HG03439 (cell line): ENCODE data around the gene GRID1.
"Not testable (repeated sequence)": the region's sequence is repeated elsewhere in the genome, so short reads cannot be mapped to it uniquely, and the experiment has no call there.

ENCODE experiments used
- ATAC-seq: cut with Tn5 transposase; IDR thresholded peaks from one replicate; pipeline ENCODE4 v1.9.1; 2021; ENCODE audit warnings: mild to moderate bottlenecking, moderate library complexity; ENCODE audit not compliant: unreplicated experiment

Gene GRID1

GRCh38 chr10:85864173-85864549, 502.4 kb downstream of the GRID1 start:
- ATAC-seq, result no peak

- ATAC-seq, result no peak
Observed at GRCh38 chr10:85863301-85864172, 503.1 kb downstream of the GRID1 start.

- ATAC-seq, result no peak
Observed at GRCh38 chr10:85862771-85863170, 503.8 kb downstream of the GRID1 start.

GRCh38 chr10:85861513-85862197, 504.9 kb downstream of the GRID1 start:
- no peak for ATAC-seq

- ATAC-seq, result no peak
Observed at GRCh38 chr10:85859859-85860258, 506.7 kb downstream of the GRID1 start.

- ATAC-seq, result no peak
Observed at GRCh38 chr10:85858776-85859515, 507.6 kb downstream of the GRID1 start.

- ATAC-seq, result no peak
Observed at GRCh38 chr10:85857791-85858190, 508.8 kb downstream of the GRID1 start.

GRCh38 chr10:85857305-85857704, 509.3 kb downstream of the GRID1 start:
- no peak for ATAC-seq

- no peak for ATAC-seq
Observed at GRCh38 chr10:85851934-85852333, 514.7 kb downstream of the GRID1 start.

- ATAC-seq, result no peak
Observed at GRCh38 chr10:85851325-85851724, 515.3 kb downstream of the GRID1 start.

- ATAC-seq, result no peak
Observed at GRCh38 chr10:85850736-85851135, 515.9 kb downstream of the GRID1 start.

GRCh38 chr10:85849315-85849714, 517.3 kb downstream of the GRID1 start:
- no peak for ATAC-seq

GRCh38 chr10:85848756-85849155, 517.8 kb downstream of the GRID1 start:
- ATAC-seq, result no peak

- ATAC-seq, result no peak
Observed at GRCh38 chr10:85847085-85847484, 519.5 kb downstream of the GRID1 start.

GRCh38 chr10:85838660-85839059, 527.9 kb downstream of the GRID1 start:
- not testable (repeated sequence) for ATAC-seq

- ATAC-seq, result no peak
Observed at GRCh38 chr10:85832988-85833387, 533.6 kb downstream of the GRID1 start.

GRCh38 chr10:85831422-85831821, 535.2 kb downstream of the GRID1 start:
- ATAC-seq, result no peak

GRCh38 chr10:85826377-85826776, 540.2 kb downstream of the GRID1 start:
- no peak for ATAC-seq

GRCh38 chr10:85811405-85811804, 555.2 kb downstream of the GRID1 start:
- no peak for ATAC-seq

GRCh38 chr10:85810674-85811073, 555.9 kb downstream of the GRID1 start:
- no peak for ATAC-seq

GRCh38 chr10:85795460-85795859, 571.1 kb downstream of the GRID1 start:
- no peak for ATAC-seq

- ATAC-seq, result no peak
Observed at GRCh38 chr10:85794553-85794952, 572.0 kb downstream of the GRID1 start.
